Activated CD8-positive, alpha-beta T cell treated with anti-CD3 and anti-CD28 coated beads for 36 hours (primary cell): ENCODE results near the gene CACNB2. TPM values are rescaled to one million over a fixed set of nuclear protein-coding genes. Genes with fewer than 3 reads are reported as not detected.

ENCODE experiments used
- ATAC-seq: fragments of 200-7000 bp; cut with Tn5 transposase; one replicate; pipeline ENCODE4 v1.10.0; 2021; ENCODE audit warnings: mild to moderate bottlenecking, moderate library complexity
- CTCF ChIA-PET: fragments of 350-600 bp; sonication (Branson Sonifier 250); formaldehyde crosslinking; loops from one replicate; lab custom pipeline; 2021; ENCODE audit warnings: antibody characterized with exemption; lab: Charles Lee
- POLR2A ChIA-PET: fragments of 350-600 bp; sonication (Branson Sonifier 250); formaldehyde crosslinking; loops from one replicate; lab custom pipeline; 2021; ENCODE audit warnings: antibody characterized with exemption; lab: Charles Lee
- DNase-seq: peaks from one replicate; pipeline ENCODE4 v3.0.0-alpha.2; 2020
- H3K27ac Mint-ChIP-seq: one replicate; pipeline ENCODE4 v1.8.0; 2021; ENCODE audit warnings: mild to moderate bottlenecking, mixed read lengths
- H3K27me3 Mint-ChIP-seq: one replicate; pipeline ENCODE4 v1.8.0; 2021; ENCODE audit warnings: mixed read lengths
- H3K36me3 Mint-ChIP-seq: one replicate; pipeline ENCODE4 v1.8.0; 2021; ENCODE audit warnings: low read depth, mixed read lengths
- H3K4me1 Mint-ChIP-seq: one replicate; pipeline ENCODE4 v1.8.0; 2021; ENCODE audit warnings: low read depth, mixed read lengths
- H3K4me3 Mint-ChIP-seq: one replicate; pipeline ENCODE4 v1.8.0; 2021; ENCODE audit warnings: mild to moderate bottlenecking, moderate library complexity, mixed read lengths
- H3K9me3 Mint-ChIP-seq: one replicate; pipeline ENCODE4 v1.8.0; 2021; ENCODE audit warnings: mixed read lengths
- CTCF ChIP-seq: fragments of 200-600 bp; IDR thresholded peaks from one replicate; pipeline ENCODE4 v1.8.0; 2022; ENCODE audit warnings: antibody characterized with exemption, mild to moderate bottlenecking
- intact Hi-C: fragments of 100-400 bp; cut with micrococcal nuclease; formaldehyde crosslinking; loops from one replicate; pipeline ENCODE4 v1.10.0; 2022
- total RNA-seq, 2 experiments: library from RNA; stranded (reverse); gene quantifications; one replicate each; pipeline ENCODE4 v1.2.3, GENCODE V29; 2021

Gene CACNB2
- total RNA-seq, 2 experiments from 2014 or later, result not detected

- intact Hi-C loops, result no loop called here
- Mint-ChIP-seq H3K36me3 (no peaks in the 10 kb centered on the region), H3K9me3 (no peaks in the 10 kb centered on the region), H3K27me3 (peaks cover 3% of the 10 kb centered on the region), H3K4me3 (no peak overlapping the region), H3K27ac (no peak overlapping the region), H3K4me1 (no peaks in the 10 kb centered on the region)
- no peak for ATAC-seq
- POLR2A ChIA-PET, result no interaction called here
- CTCF ChIA-PET, result no interaction called here
- DNase-seq, result no peak
- TF ChIP-seq CTCF, result no peak
These were observed 227.6 kb downstream of the CACNB2 start for GRCh38 chr10:18367840-18368239.

- ATAC-seq, result no peak
- Mint-ChIP-seq H3K27ac (no peak overlapping the region), H3K36me3 (no peaks in the 10 kb centered on the region), H3K27me3 (peaks cover 3% of the 10 kb centered on the region), H3K9me3 (no peaks in the 10 kb centered on the region), H3K4me3 (no peak overlapping the region), H3K4me1 (no peaks in the 10 kb centered on the region)
- POLR2A ChIA-PET, result no interaction called here
- intact Hi-C loops, result no loop called here
- CTCF ChIA-PET, result no interaction called here
- no peak for TF ChIP-seq CTCF
- DNase-seq, result no peak
These were observed 228.0 kb downstream of the CACNB2 start for GRCh38 chr10:18368273-18368672.

GRCh38 chr10:18368682-18369081 is 228.5 kb downstream of the CACNB2 start:
- ChIA-PET POLR2A (no interaction called here), CTCF (no interaction called here)
- H3K36me3 Mint-ChIP-seq, result no peaks in the 10 kb centered on the region
- ATAC-seq (no peak), DNase-seq (no peak)
- peaks cover 3% of the 10 kb centered on the region for H3K27me3 Mint-ChIP-seq
- intact Hi-C loops, result no loop called here
- H3K4me1 Mint-ChIP-seq, result no peaks in the 10 kb centered on the region
- H3K27ac Mint-ChIP-seq, result no peak overlapping the region
- no peak overlapping the region for H3K4me3 Mint-ChIP-seq
- no peaks in the 10 kb centered on the region for H3K9me3 Mint-ChIP-seq
- no peak for TF ChIP-seq CTCF

GRCh38 chr10:18369859-18370473 is 229.7 kb downstream of the CACNB2 start:
- no peaks in the 10 kb centered on the region for H3K27me3 Mint-ChIP-seq
- CTCF ChIA-PET, result no interaction called here

More at GRCh38 chr10:18369859-18370473, 229.7 kb downstream of the CACNB2 start:
- intact Hi-C loops, result no loop called here
- no peak for ATAC-seq
- POLR2A ChIA-PET, result no interaction called here
- Mint-ChIP-seq H3K36me3 (no peaks in the 10 kb centered on the region), H3K4me3 (no peak overlapping the region), H3K4me1 (no peaks in the 10 kb centered on the region), H3K9me3 (no peaks in the 10 kb centered on the region), H3K27ac (no peak overlapping the region)
- TF ChIP-seq CTCF, result no peak
- DNase-seq, result no peak
